ENCODE data around the gene PILRB.

GRCh38 chr7:100358027-100358856, at the start of gene PILRB:
- TF ChIP-seq, protein P1, sequence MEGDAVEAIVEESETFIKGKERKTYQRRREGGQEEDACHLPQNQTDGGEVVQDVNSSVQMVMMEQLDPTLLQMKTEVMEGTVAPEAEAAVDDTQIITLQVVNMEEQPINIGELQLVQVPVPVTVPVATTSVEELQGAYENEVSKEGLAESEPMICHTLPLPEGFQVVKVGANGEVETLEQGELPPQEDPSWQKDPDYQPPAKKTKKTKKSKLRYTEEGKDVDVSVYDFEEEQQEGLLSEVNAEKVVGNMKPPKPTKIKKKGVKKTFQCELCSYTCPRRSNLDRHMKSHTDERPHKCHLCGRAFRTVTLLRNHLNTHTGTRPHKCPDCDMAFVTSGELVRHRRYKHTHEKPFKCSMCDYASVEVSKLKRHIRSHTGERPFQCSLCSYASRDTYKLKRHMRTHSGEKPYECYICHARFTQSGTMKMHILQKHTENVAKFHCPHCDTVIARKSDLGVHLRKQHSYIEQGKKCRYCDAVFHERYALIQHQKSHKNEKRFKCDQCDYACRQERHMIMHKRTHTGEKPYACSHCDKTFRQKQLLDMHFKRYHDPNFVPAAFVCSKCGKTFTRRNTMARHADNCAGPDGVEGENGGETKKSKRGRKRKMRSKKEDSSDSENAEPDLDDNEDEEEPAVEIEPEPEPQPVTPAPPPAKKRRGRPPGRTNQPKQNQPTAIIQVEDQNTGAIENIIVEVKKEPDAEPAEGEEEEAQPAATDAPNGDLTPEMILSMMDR (IDR thresholded peaks at IDR 0.05), result no peak
- no peak for TF ChIP-seq EP300 (IDR thresholded peaks at IDR 0.05; ENCODE audit: low read depth)
- no peak for TF ChIP-seq POLR2AphosphoS5 (IDR thresholded peaks at IDR 0.05)
- TF ChIP-seq POLR2A (IDR thresholded peaks at IDR 0.05), result no peak

Data from transverse colon (tissue), 4 donors.